PC-9 (cell line): ENCODE results near the gene DUOXA1. TPM values are rescaled to one million over a fixed set of nuclear protein-coding genes. Genes with fewer than 3 reads are reported as not detected.

Source experiments
- BruUV-seq: library from RNA; stranded (reverse); fragments of 400-500 nt; replicated peaks from 2 replicates; lab custom pipeline; 2021; lab: Mats Ljungman, UMichigan
- CTCF ChIA-PET: fragments of 300-600 bp; sonication (Branson Sonifier 250); formaldehyde crosslinking; loops from one replicate; lab custom pipeline; 2022; ENCODE audit warnings: antibody characterized with exemption; lab: Charles Lee
- POLR2A ChIA-PET: fragments of 300-600 bp; sonication (Branson Sonifier 250); formaldehyde crosslinking; loops from one replicate; lab custom pipeline; 2022; ENCODE audit warnings: antibody characterized with exemption; ENCODE audit not compliant: unreplicated experiment; lab: Charles Lee
- DNase-seq, 2 experiments: peaks; one replicate each; pipeline versions ENCODE4 v3.0.0 to v3.0.0-alpha.2; 2015 to 2022; ENCODE audit warnings: mixed read lengths in 1 of 2
- H2AFZ ChIP-seq: fragments of 200-600 bp; sonication (generic); 2 replicates; pipeline ENCODE4 v1.8.1; 2017; ENCODE audit warnings: antibody characterized with exemption
- H3F3A ChIP-seq: fragments of 200-600 bp; sonication (generic); 2 replicates; pipeline ENCODE4 v1.8.1; 2017; ENCODE audit warnings: antibody characterized with exemption, mild to moderate bottlenecking, low read depth; ENCODE audit not compliant: insufficient read depth
- H3K27ac ChIP-seq: fragments of 200-600 bp; sonication (generic); 2 replicates; pipeline ENCODE4 v1.6.1; 2016; ENCODE audit warnings: mixed run types
- H3K27me3 ChIP-seq: fragments of 200-600 bp; sonication (generic); 2 replicates; pipeline ENCODE4 v1.6.1; 2016; ENCODE audit warnings: low read depth, mixed run types; ENCODE audit not compliant: insufficient read depth
- H3K36me3 ChIP-seq: fragments of 200-600 bp; sonication (generic); 2 replicates; pipeline ENCODE4 v1.6.1; 2016; ENCODE audit warnings: low read depth, mixed run types
- H3K4me1 ChIP-seq: fragments of 200-600 bp; sonication (generic); replicated peaks from 2 replicates; pipeline ENCODE4 v1.6.1; 2016; ENCODE audit warnings: mixed run types; ENCODE audit not compliant: insufficient read depth
- H3K4me2 ChIP-seq: fragments of 200-600 bp; sonication (generic); 2 replicates; pipeline ENCODE4 v1.6.1; 2017; ENCODE audit warnings: mixed run types
- H3K4me3 ChIP-seq: fragments of 200-600 bp; sonication (generic); 2 replicates; pipeline ENCODE4 v1.6.1; 2016; ENCODE audit warnings: mixed run types
- H3K79me2 ChIP-seq: fragments of 200-600 bp; sonication (generic); 2 replicates; pipeline ENCODE4 v1.6.1; 2017; ENCODE audit warnings: low read depth, mixed run types
- H3K9me2 ChIP-seq: fragments of 200-600 bp; sonication (generic); 2 replicates; pipeline ENCODE4 v1.8.1; 2017; ENCODE audit warnings: mild to moderate bottlenecking; ENCODE audit not compliant: insufficient read depth
- H3K9me3 ChIP-seq: fragments of 200-600 bp; sonication (generic); 2 replicates; pipeline ENCODE4 v1.8.1; 2016; ENCODE audit warnings: low read depth; ENCODE audit not compliant: insufficient read depth
- H4K20me1 ChIP-seq: fragments of 200-600 bp; sonication (generic); 2 replicates; pipeline ENCODE4 v1.8.1; 2017; ENCODE audit not compliant: insufficient read depth
- EZH2 ChIP-seq: fragments of 200-600 bp; sonication (generic); IDR thresholded peaks from 2 replicates; pipeline ENCODE4 v1.8.0; 2017; ENCODE audit warnings: antibody characterized with exemption, low read depth
- intact Hi-C: fragments of 100-400 bp; cut with micrococcal nuclease; formaldehyde crosslinking; loops from one replicate; pipeline ENCODE4 v1.10.0; 2022; ENCODE audit not compliant: unreplicated experiment
- total RNA-seq: library from RNA; stranded (reverse); gene quantifications from 2 replicates; pipeline ENCODE4 v1.2.3, GENCODE V29; 2021
- TF ChIP-seq, protein P1 (sequence below): fragments of 200-600 bp; sonication (generic); conservative IDR thresholded peaks from 2 replicates; pipeline ENCODE4 v1.6.1; 2017; ENCODE audit warnings: mixed run types, antibody characterized with exemption, mild to moderate bottlenecking, moderate library complexity

The DUOXA1 gene
- total RNA-seq, 1 experiment from 2014 or later: 0.33 TPM

DNA sequence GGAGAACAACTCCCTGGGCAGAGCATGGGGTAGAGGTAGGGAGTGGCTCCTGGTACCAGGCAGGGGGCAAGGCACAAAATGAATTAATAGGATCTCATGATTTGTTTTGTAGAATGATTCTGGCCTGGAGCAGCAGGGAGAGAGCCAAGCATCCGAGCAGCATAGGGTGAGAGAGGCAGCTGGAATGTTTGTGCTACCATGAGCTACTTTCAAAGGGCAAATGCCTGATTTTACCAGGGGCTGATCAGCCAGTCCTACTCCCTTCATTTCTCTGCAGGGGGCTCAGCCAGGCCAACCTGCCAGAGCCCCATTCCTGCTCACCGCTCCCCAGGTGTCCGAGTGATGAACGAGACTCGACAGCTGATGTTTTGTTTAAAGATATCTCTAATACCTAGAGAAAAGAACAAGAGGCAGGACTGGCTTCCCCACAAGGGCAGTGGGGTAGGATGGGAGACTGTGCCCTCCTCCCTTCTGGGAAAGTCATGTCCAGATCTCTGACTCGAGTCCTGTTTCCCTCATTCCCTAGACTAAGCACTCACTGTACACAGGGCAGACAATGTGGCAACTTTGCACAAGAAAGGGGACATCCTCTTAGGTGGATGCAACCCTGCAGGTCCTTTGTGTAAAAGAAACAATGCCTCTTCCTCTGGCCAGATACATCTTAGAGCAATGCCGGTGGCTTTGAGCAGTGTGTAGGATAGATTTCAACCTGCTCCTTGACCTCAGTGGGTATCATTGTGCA is 28.6 kb downstream of the DUOXA1 start:
- BruUV-seq: no TSS peak
- no peaks in the 10 kb centered on the region for H3K36me3 ChIP-seq
- H3K4me2 ChIP-seq: no peak overlapping the region
- no peak overlapping the region for H2AFZ ChIP-seq
- no peak for DNase-seq
- H3K9me2 ChIP-seq: no peaks in the 10 kb centered on the region
- H3K4me1 ChIP-seq: no peaks in the 10 kb centered on the region
- no peaks in the 10 kb centered on the region for H4K20me1 ChIP-seq
- POLR2A ChIA-PET: no interaction called here
- no peaks in the 10 kb centered on the region for H3K79me2 ChIP-seq
- no peak for TF ChIP-seq EZH2
- TF ChIP-seq, protein P1, sequence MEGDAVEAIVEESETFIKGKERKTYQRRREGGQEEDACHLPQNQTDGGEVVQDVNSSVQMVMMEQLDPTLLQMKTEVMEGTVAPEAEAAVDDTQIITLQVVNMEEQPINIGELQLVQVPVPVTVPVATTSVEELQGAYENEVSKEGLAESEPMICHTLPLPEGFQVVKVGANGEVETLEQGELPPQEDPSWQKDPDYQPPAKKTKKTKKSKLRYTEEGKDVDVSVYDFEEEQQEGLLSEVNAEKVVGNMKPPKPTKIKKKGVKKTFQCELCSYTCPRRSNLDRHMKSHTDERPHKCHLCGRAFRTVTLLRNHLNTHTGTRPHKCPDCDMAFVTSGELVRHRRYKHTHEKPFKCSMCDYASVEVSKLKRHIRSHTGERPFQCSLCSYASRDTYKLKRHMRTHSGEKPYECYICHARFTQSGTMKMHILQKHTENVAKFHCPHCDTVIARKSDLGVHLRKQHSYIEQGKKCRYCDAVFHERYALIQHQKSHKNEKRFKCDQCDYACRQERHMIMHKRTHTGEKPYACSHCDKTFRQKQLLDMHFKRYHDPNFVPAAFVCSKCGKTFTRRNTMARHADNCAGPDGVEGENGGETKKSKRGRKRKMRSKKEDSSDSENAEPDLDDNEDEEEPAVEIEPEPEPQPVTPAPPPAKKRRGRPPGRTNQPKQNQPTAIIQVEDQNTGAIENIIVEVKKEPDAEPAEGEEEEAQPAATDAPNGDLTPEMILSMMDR: no peak
- no peaks in the 10 kb centered on the region for H3K27me3 ChIP-seq
- intact Hi-C loops: no loop called here
- no peaks in the 10 kb centered on the region for H3K9me3 ChIP-seq
- CTCF ChIA-PET: no interaction called here
- H3F3A ChIP-seq: no peaks in the 10 kb centered on the region
- no peak overlapping the region for H3K4me3 ChIP-seq
- H3K27ac ChIP-seq: no peak overlapping the region

DNA sequence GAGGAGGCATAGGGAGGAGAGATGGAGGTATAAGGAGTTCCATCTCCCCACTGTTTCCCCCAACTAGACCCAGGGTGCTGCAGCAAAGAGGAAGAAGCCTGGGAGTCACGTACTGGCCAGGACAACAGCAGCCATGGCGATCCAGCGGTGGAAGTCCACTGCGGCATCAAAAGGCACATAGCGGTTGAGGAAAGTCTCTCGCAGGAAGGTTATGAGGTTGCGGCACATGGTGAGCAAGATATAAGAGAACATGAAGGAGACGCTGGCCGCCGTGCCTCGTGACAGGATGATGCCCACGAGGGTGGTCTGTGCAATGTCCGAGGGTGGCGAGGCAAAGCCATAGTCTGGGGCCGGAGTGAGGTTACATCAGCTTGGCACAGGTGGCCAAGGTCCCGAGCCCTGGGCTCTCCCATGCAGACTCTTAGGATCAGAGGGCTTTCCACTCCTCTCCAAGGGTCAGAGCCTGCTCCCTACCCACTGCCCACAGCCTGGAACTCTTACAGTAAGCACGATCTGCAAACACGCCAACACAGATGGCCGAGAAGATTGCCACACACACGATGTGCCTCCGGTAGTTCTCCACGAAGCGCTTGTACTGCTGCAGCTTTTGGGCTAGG is 30.0 kb downstream of the DUOXA1 start:
- Histone ChIP-seq H3F3A (no peaks in the 10 kb centered on the region), H3K27ac (no peak overlapping the region), H3K27me3 (no peaks in the 10 kb centered on the region), H3K4me1 (no peaks in the 10 kb centered on the region), H3K79me2 (no peaks in the 10 kb centered on the region), H2AFZ (no peak overlapping the region), H4K20me1 (no peaks in the 10 kb centered on the region), H3K4me2 (no peak overlapping the region), H3K9me2 (no peaks in the 10 kb centered on the region), H3K9me3 (no peaks in the 10 kb centered on the region), H3K36me3 (no peaks in the 10 kb centered on the region), H3K4me3 (no peak overlapping the region)
- ChIA-PET POLR2A (no interaction called here), CTCF (no interaction called here)
- DNase-seq: no peak
- intact Hi-C loops: no loop called here
- no TSS peak for BruUV-seq
- TF ChIP-seq, protein P1: no peak
- TF ChIP-seq EZH2: no peak

DNA sequence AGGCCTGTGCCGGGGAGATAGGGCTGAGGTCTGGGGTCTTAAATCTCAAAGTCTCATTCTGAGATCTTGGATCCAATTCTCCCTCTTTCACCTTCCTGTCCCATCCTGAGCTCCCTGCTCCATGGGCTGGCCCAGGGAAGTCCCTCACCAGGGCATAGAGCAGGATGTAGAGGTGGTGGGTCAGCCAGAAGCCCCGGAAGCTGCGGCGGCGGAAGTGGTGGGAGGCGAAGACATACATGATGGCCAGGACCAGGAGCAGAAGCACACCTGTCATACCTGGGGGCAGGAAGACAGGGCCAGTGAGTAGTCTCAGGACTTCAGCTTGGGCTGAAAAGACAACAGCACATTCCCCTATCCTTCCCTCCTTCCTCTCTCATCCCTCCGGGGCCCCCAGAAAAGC is 32.2 kb downstream of the DUOXA1 start:
- H3K36me3 ChIP-seq: no peaks in the 10 kb centered on the region
- H2AFZ ChIP-seq: no peak overlapping the region
- H3K27ac ChIP-seq: no peak overlapping the region
- intact Hi-C loops: no loop called here
- TF ChIP-seq EZH2: no peak
- TF ChIP-seq, protein P1: no peak
- no peaks in the 10 kb centered on the region for H3K79me2 ChIP-seq
- H3K4me2 ChIP-seq: no peak overlapping the region
- no peaks in the 10 kb centered on the region for H3K27me3 ChIP-seq
- no peak for DNase-seq
- no peaks in the 10 kb centered on the region for H4K20me1 ChIP-seq
- ChIA-PET CTCF (interaction anchor here (0.6 kb wide), 1 partner anchor 505 kb away, joined by 3 read pairs; no protein-coding TSS in a partner anchor), POLR2A (no interaction called here)
- no peaks in the 10 kb centered on the region for H3K9me3 ChIP-seq
- no peaks in the 10 kb centered on the region for H3K9me2 ChIP-seq
- H3K4me1 ChIP-seq: no peaks in the 10 kb centered on the region
- no TSS peak for BruUV-seq
- no peaks in the 10 kb centered on the region for H3F3A ChIP-seq
- H3K4me3 ChIP-seq: no peak overlapping the region
